ENCODE measurements around the gene TKT. TPM values are rescaled to one million over a fixed set of nuclear protein-coding genes. Genes with fewer than 3 reads are reported as not detected.

Gene TKT
- total and polyA plus RNA-seq, 2 of the 13 experiments (the other 11 are each of a cell fraction or from before 2014, with no cell fraction given): 150 to 238 TPM

- TF ChIP-seq ARID5B (CRISPR knock-in tag; IDR thresholded peaks at IDR 0.05): peak; percentile 58
- no peak for TF ChIP-seq AKNA (CRISPR knock-in tag; IDR thresholded peaks at IDR 0.05; ENCODE audit: borderline replicate concordance)
- TF ChIP-seq RXRB (CRISPR knock-in tag; IDR thresholded peaks at IDR 0.05; ENCODE audit: borderline replicate concordance): peak; percentile 32; the same call in 1 of the 2 replicates
- peak; percentile 33; the same call in 1 of the 2 replicates for TF ChIP-seq ZNF687 (CRISPR knock-in tag; IDR thresholded peaks at IDR 0.05)
- peak; percentile 88 for TF ChIP-seq RBM22 (optimal IDR thresholded peaks at IDR 0.05; ENCODE audit: low read length)
- TF ChIP-seq SAP130 (CRISPR knock-in tag; IDR thresholded peaks at IDR 0.05; ENCODE audit: low read depth): peak; percentile 24; the same call in 1 of the 2 replicates
- peak; percentile 45; the same call in 1 of the 2 replicates for TF ChIP-seq ELF3 (CRISPR knock-in tag; IDR thresholded peaks at IDR 0.05)
- 0 out of 2 replicates have a peak, but pooled peaks have one; percentile 14 for TF ChIP-seq ZNF644 (CRISPR knock-in tag; IDR thresholded peaks at IDR 0.05; ENCODE audit: low read depth)
- TF ChIP-seq BCL6 (CRISPR knock-in tag; IDR thresholded peaks at IDR 0.05): peak; percentile 19; the same call in 1 of the 2 replicates
- TF ChIP-seq HNF1B (CRISPR knock-in tag; IDR thresholded peaks at IDR 0.05): peak; percentile 73; the same call in 1 of the 2 replicates
- TF ChIP-seq RARA (CRISPR knock-in tag; IDR thresholded peaks at IDR 0.05): 0 out of 2 replicates have a peak, but pooled peaks have one; percentile 36
These were observed 17.6 kb downstream of the TKT start (continued) for GRCh38 chr3:53238051-53238850.
